Lower lobe of right lung (tissue), 2 donors: ENCODE data around the gene HS3ST3B1. TPM values are rescaled to one million over a fixed set of nuclear protein-coding genes. Genes with fewer than 3 reads are reported as not detected.

Source experiments
- ATAC-seq, 2 donors: fragments of 200-7000 bp; cut with Tn5 transposase; one replicate each; pipeline ENCODE4 v1.9.1; 2020 to 2022; ENCODE audit warnings: mild to moderate bottlenecking in 2 of 2, moderate library complexity in 2 of 2
- DNase-seq: peaks from one replicate; pipeline ENCODE4 v3.0.0-alpha.2; 2020
- H3K27ac ChIP-seq: fragments of 200-600 bp; one replicate; pipeline ENCODE4 v1.8.0; 2022
- H3K27me3 ChIP-seq: fragments of 200-600 bp; one replicate; pipeline ENCODE4 v1.8.0; 2022; ENCODE audit warnings: low read depth
- H3K36me3 ChIP-seq: fragments of 200-600 bp; one replicate; pipeline ENCODE4 v1.8.0; 2022; ENCODE audit warnings: mild to moderate bottlenecking
- H3K4me1 ChIP-seq: fragments of 200-600 bp; one replicate; pipeline ENCODE4 v1.8.0; 2022
- H3K4me3 ChIP-seq: fragments of 200-600 bp; one replicate; pipeline ENCODE4 v1.8.0; 2022; ENCODE audit warnings: mild to moderate bottlenecking
- H3K9me3 ChIP-seq: fragments of 200-600 bp; one replicate; pipeline ENCODE4 v1.8.0; 2022
- intact Hi-C: fragments of 100-400 bp; cut with DNase I; formaldehyde crosslinking; loops from one replicate; pipeline ENCODE4 v1.11.0; 2022
- total RNA-seq: library from RNA; stranded (reverse); fragmentation: NEBNext Ultra II Directional; extraction: Animal tissue kit (Norgen Biotek cat#: 25700); gene quantifications from one replicate; pipeline ENCODE4 v1.2.1, GENCODE V29; 2021
- TF ChIP-seq, protein P1 (sequence below): fragments of 200-600 bp; IDR thresholded peaks from one replicate; pipeline ENCODE4 v1.8.0; 2022; ENCODE audit warnings: antibody characterized with exemption, mild to moderate bottlenecking
- donor health status: DM: no; HTN: yes; CAD: no; lungs with severe emphysema.

Gene HS3ST3B1
- total RNA-seq, 1 donor from 2014 or later, result 3.4 TPM

DNA sequence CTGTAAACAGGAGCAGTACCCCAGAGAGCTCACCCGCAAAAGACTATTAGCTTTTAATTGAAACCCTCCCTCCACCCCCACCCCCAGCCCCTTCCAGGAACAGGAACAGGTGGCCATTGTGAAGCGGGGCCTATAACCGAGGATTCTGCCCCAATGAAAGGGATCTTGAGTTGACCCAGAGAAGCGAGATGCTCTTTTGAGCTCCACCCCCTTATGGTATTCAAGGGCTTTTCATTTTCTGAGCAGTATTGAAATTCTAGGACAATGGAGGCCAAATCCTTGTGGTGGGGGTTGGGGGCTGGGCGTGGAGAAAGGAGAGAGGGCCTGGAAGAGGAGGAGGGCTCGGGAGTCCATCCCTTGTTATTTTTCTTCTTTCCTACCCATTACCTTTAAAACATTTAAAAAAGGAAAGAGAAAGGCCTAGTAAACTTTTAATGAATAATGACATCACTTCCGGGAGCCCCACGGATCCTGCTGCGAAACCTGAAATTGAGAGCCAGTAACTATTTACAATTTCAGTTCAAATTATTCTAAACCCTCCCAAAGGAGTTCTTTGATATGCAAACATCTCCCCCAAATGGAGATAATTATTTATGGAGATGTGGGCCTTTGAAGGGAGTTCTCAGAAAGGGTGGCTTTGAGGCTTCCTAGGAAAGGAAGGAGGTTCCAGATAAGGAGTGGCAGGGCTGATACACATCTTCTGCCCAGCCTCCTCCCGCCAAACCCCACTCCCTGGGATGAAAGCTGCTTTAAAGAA lies 30.5 kb downstream of the HS3ST3B1 start:
- no peaks in the 10 kb centered on the region for H3K36me3 ChIP-seq
- H3K27me3 ChIP-seq, result no peaks in the 10 kb centered on the region
- H3K4me1 ChIP-seq, result no peaks in the 10 kb centered on the region
- H3K4me3 ChIP-seq, result no peak overlapping the region
- TF ChIP-seq, protein P1, sequence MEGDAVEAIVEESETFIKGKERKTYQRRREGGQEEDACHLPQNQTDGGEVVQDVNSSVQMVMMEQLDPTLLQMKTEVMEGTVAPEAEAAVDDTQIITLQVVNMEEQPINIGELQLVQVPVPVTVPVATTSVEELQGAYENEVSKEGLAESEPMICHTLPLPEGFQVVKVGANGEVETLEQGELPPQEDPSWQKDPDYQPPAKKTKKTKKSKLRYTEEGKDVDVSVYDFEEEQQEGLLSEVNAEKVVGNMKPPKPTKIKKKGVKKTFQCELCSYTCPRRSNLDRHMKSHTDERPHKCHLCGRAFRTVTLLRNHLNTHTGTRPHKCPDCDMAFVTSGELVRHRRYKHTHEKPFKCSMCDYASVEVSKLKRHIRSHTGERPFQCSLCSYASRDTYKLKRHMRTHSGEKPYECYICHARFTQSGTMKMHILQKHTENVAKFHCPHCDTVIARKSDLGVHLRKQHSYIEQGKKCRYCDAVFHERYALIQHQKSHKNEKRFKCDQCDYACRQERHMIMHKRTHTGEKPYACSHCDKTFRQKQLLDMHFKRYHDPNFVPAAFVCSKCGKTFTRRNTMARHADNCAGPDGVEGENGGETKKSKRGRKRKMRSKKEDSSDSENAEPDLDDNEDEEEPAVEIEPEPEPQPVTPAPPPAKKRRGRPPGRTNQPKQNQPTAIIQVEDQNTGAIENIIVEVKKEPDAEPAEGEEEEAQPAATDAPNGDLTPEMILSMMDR, result no peak
- DNase-seq (no peak), ATAC-seq (no peak)
- H3K9me3 ChIP-seq, result no peaks in the 10 kb centered on the region
- intact Hi-C loops, result no loop called here
- H3K27ac ChIP-seq, result no peak overlapping the region

DNA sequence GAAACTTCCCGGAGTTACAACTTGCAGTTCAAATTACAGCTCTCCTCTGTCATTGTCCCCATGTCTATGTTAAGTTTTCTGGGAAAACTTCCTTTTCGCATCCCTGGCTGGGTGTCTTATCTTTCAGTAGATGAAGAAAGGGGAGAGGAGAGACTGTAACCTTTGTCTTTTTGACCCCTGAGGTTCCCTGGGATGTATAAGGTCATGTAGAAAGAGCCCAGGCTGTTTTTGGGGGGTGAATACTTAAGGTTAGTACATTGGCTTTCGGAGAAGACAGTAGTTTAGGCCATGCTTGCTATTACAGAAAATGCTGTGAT lies 31.1 kb downstream of the HS3ST3B1 start:
- Histone ChIP-seq H3K27ac (no peak overlapping the region), H3K4me3 (no peak overlapping the region), H3K4me1 (no peaks in the 10 kb centered on the region), H3K27me3 (no peaks in the 10 kb centered on the region), H3K36me3 (no peaks in the 10 kb centered on the region), H3K9me3 (no peaks in the 10 kb centered on the region)
- intact Hi-C loops, result no loop called here
- TF ChIP-seq, protein P1, result no peak
- no peak for DNase-seq
- ATAC-seq, result no peak

DNA sequence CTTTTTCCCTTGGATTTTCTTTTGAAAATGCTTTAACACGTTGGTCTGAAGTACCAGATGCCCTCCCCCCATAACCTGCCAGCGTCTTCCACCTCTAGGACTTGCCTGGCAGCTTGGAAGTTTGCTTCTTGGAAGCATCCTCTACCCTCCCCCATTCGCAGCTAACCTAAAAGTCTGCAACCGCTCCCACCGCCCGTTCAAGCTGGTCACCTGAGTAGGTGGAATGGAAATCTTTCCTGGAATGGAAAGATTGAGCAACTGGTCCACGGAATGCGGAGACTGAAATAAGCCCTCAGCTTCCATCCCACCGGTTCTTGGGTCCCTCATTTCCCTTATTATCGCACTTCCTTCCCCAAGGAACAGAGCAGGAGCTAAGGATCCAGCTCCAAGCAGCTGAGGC lies 31.4 kb downstream of the HS3ST3B1 start:
- Histone ChIP-seq H3K27me3 (no peaks in the 10 kb centered on the region), H3K27ac (no peak overlapping the region), H3K36me3 (no peaks in the 10 kb centered on the region), H3K9me3 (no peaks in the 10 kb centered on the region), H3K4me1 (no peaks in the 10 kb centered on the region), H3K4me3 (no peak overlapping the region)
- TF ChIP-seq, protein P1, result no peak
- intact Hi-C loops, result no loop called here
- no peak for ATAC-seq
- DNase-seq, result no peak

DNA sequence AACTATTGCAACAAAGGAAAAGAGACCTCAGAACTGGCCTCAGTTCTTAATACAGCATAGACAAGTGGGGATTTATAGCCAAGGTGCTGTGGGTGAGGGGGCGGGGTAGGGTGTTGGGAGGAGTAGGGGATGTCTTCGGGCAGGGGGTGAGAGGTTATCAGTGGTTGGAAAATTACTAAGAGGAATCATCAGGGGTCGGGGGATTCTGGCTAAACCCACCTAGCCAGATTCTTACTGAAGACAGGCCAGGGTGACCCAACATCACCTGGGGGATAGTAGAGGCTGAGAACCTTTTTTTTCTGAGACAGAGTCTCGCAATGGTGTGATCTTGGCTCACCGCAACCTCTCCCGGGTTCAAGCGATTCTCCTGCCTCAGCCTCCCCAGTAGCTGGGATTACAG lies 32.6 kb downstream of the HS3ST3B1 start:
- H3K36me3 ChIP-seq, result no peaks in the 10 kb centered on the region
- no peak for ATAC-seq
- intact Hi-C loops, result no loop called here

DNA sequence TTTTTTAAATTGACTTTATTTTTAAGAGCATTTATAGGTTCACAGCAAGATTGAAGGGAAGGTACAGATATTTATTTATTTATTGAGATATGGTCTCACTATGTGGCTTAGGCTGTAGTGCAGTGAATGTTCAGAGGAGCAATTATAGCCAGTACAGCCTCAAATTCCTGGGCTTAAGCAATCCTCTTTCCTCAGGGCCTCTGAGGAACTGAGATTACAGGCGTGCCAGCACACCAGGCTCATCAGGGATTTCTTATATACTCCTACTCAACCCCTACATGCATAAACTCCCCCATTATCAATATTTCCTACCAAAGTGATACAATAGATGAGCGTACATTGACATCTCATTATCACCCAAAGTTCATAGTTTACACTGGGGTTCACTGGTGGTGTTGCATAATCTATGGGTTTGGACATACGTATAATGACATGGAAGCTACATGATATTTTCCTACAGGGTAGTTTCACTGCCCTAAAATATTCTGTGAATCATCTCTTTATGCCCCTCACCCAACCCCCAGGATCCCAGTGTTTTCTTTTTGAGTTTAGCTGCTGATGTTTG lies 33.5 kb downstream of the HS3ST3B1 start:
- Histone ChIP-seq H3K9me3 (no peaks in the 10 kb centered on the region), H3K36me3 (no peaks in the 10 kb centered on the region), H3K27ac (no peak overlapping the region), H3K4me1 (no peaks in the 10 kb centered on the region), H3K4me3 (no peak overlapping the region), H3K27me3 (no peaks in the 10 kb centered on the region)
- TF ChIP-seq, protein P1, result no peak
- no peak for ATAC-seq
- DNase-seq, result no peak
- intact Hi-C loops, result no loop called here

More for the DNA sequence above, 32.6 kb downstream of the HS3ST3B1 start:
- no peak for DNase-seq
- Histone ChIP-seq H3K4me1 (no peaks in the 10 kb centered on the region), H3K4me3 (no peak overlapping the region), H3K27ac (no peak overlapping the region), H3K27me3 (no peaks in the 10 kb centered on the region), H3K9me3 (no peaks in the 10 kb centered on the region)
- TF ChIP-seq, protein P1, result no peak
